Cerebellar nuclear complex (tissue), 1 donor: ENCODE results near the gene PER2.

Source experiments
- DNase-seq, 2 experiments: peaks; one replicate each; lab custom pipeline; 2025; lab: John Stamatoyannopoulos, UW

Gene PER2

GRCh38 chr2:238227587-238228032, 60.8 kb downstream of the PER2 start:
- no peak for DNase-seq

- DNase-seq: no peak
Observed at GRCh38 chr2:238226698-238227586, 61.5 kb downstream of the PER2 start.

GRCh38 chr2:238225911-238226697, 62.3 kb downstream of the PER2 start:
- DNase-seq: no peak

GRCh38 chr2:238225121-238225520, 63.3 kb downstream of the PER2 start:
- DNase-seq: no peak

- DNase-seq: no peak
Observed at GRCh38 chr2:238224356-238225035, 63.9 kb downstream of the PER2 start.

GRCh38 chr2:238220892-238221521, 67.4 kb downstream of the PER2 start:
- peak; percentile 72 to 77 for DNase-seq

- no peak for DNase-seq
Observed at GRCh38 chr2:238220274-238220891, 68.0 kb downstream of the PER2 start.

GRCh38 chr2:238216651-238217184, 71.7 kb downstream of the PER2 start:
- DNase-seq: no peak

- DNase-seq: no peak
Observed at GRCh38 chr2:238207006-238207405, 81.4 kb downstream of the PER2 start.

GRCh38 chr2:238203973-238204683, 84.3 kb downstream of the PER2 start:
- no peak for DNase-seq

GRCh38 chr2:238203094-238203972, 85.1 kb downstream of the PER2 start, which contains the start of gene ILKAP:
Gene ILKAP, minus strand, starts transcription at chr2:238203695. Its CDS starts 142 bp downstream, at chr2:238203553.
- DNase-seq: peak; percentile 22 to 48

GRCh38 chr2:238202326-238203093, 85.9 kb downstream of the PER2 start:
- DNase-seq: no peak
